ENCODE results near the gene UST. TPM values are rescaled to one million over a fixed set of nuclear protein-coding genes. Genes with fewer than 3 reads are reported as not detected.

The UST gene
- total RNA-seq, 1 donor from 2014 or later: 33.3 TPM

- Histone ChIP-seq H3K36me3 (peaks cover 6% of the 10 kb centered on the region), H3K4me3 (no peak overlapping the region), H4K20me1 (ENCODE audit: low read depth) (no peaks in the 10 kb centered on the region), H3K79me2 (ENCODE audit: low read depth) (no peaks in the 10 kb centered on the region), H3K4me1 (no peaks in the 10 kb centered on the region), H3K9me3 (ENCODE audit: low read depth) (no peaks in the 10 kb centered on the region), H3K27ac (no peak overlapping the region), H3K4me2 (no peak overlapping the region), H3K9ac (no peak overlapping the region), H3K27me3 (no peaks in the 10 kb centered on the region), H2AFZ (replicated peaks) (no peak overlapping the region), H3F3A (ENCODE audit: low read depth) (no peaks in the 10 kb centered on the region)
- H3K36me3 Mint-ChIP-seq: peaks cover 24% of the 10 kb centered on the region
- no peak for DNase-seq (ENCODE audit: low spot score)
- TF ChIP-seq, protein P1, sequence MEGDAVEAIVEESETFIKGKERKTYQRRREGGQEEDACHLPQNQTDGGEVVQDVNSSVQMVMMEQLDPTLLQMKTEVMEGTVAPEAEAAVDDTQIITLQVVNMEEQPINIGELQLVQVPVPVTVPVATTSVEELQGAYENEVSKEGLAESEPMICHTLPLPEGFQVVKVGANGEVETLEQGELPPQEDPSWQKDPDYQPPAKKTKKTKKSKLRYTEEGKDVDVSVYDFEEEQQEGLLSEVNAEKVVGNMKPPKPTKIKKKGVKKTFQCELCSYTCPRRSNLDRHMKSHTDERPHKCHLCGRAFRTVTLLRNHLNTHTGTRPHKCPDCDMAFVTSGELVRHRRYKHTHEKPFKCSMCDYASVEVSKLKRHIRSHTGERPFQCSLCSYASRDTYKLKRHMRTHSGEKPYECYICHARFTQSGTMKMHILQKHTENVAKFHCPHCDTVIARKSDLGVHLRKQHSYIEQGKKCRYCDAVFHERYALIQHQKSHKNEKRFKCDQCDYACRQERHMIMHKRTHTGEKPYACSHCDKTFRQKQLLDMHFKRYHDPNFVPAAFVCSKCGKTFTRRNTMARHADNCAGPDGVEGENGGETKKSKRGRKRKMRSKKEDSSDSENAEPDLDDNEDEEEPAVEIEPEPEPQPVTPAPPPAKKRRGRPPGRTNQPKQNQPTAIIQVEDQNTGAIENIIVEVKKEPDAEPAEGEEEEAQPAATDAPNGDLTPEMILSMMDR (IDR thresholded peaks at IDR 0.05): no peak
- no peak for TF ChIP-seq EZH2phosphoT487 (IDR thresholded peaks at IDR 0.05)
- TF ChIP-seq EZH2 (IDR thresholded peaks at IDR 0.05): no peak
- no peak overlapping the region for H3K4me3 Mint-ChIP-seq
- peaks cover 2% of the 10 kb centered on the region for H3K27me3 Mint-ChIP-seq (ENCODE audit: insufficient read depth, low read depth)
- no peak overlapping the region for H3K27ac Mint-ChIP-seq
- H3K4me1 Mint-ChIP-seq: no peaks in the 10 kb centered on the region
- H3K9me3 Mint-ChIP-seq: peaks cover 25% of the 10 kb centered on the region
Observed at GRCh38 chr6:148996815-148997214, 250.0 kb downstream of the UST start.

- Histone ChIP-seq H3K36me3 (peaks cover 6% of the 10 kb centered on the region), H3F3A (ENCODE audit: low read depth) (no peaks in the 10 kb centered on the region), H3K4me3 (no peak overlapping the region), H3K27me3 (no peaks in the 10 kb centered on the region), H3K9ac (no peak overlapping the region), H3K27ac (no peak overlapping the region), H3K4me2 (no peak overlapping the region), H4K20me1 (ENCODE audit: low read depth) (no peaks in the 10 kb centered on the region), H3K4me1 (no peaks in the 10 kb centered on the region), H3K9me3 (ENCODE audit: low read depth) (no peaks in the 10 kb centered on the region), H3K79me2 (ENCODE audit: low read depth) (no peaks in the 10 kb centered on the region), H2AFZ (replicated peaks) (no peak overlapping the region)
- Mint-ChIP-seq H3K9me3 (peaks cover 24% of the 10 kb centered on the region), H3K36me3 (peaks cover 22% of the 10 kb centered on the region), H3K4me1 (no peaks in the 10 kb centered on the region), H3K27me3 (ENCODE audit: insufficient read depth, low read depth) (peaks cover 2% of the 10 kb centered on the region), H3K27ac (no peak overlapping the region), H3K4me3 (no peak overlapping the region)
- DNase-seq (ENCODE audit: low spot score): no peak
- TF ChIP-seq, protein P1 (IDR thresholded peaks at IDR 0.05): no peak
- TF ChIP-seq EZH2phosphoT487 (IDR thresholded peaks at IDR 0.05) (no peak), EZH2 (IDR thresholded peaks at IDR 0.05) (no peak)
Observed at GRCh38 chr6:148997865-148998264, 251.0 kb downstream of the UST start.

- Mint-ChIP-seq H3K4me1 (no peaks in the 10 kb centered on the region), H3K27me3 (ENCODE audit: insufficient read depth, low read depth) (peaks cover 2% of the 10 kb centered on the region), H3K4me3 (no peak overlapping the region), H3K36me3 (peaks cover 17% of the 10 kb centered on the region), H3K27ac (no peak overlapping the region), H3K9me3 (peaks cover 23% of the 10 kb centered on the region)
- no peak for DNase-seq (ENCODE audit: low spot score)
- TF ChIP-seq EZH2 (IDR thresholded peaks at IDR 0.05): no peak
- TF ChIP-seq, protein P1 (IDR thresholded peaks at IDR 0.05): no peak
- no peak for TF ChIP-seq EZH2phosphoT487 (IDR thresholded peaks at IDR 0.05)
- H3K9me3 ChIP-seq (ENCODE audit: low read depth): no peaks in the 10 kb centered on the region
- H3K9ac ChIP-seq: no peak overlapping the region
- H3K27me3 ChIP-seq: no peaks in the 10 kb centered on the region
- peaks cover 6% of the 10 kb centered on the region for H3K36me3 ChIP-seq
- H3K4me1 ChIP-seq: no peaks in the 10 kb centered on the region
- no peak overlapping the region for H3K27ac ChIP-seq
- no peaks in the 10 kb centered on the region for H4K20me1 ChIP-seq (ENCODE audit: low read depth)
- H3F3A ChIP-seq (ENCODE audit: low read depth): no peaks in the 10 kb centered on the region
- no peak overlapping the region for H3K4me3 ChIP-seq
- no peak overlapping the region for H3K4me2 ChIP-seq
- no peak overlapping the region for H2AFZ ChIP-seq (replicated peaks)
- H3K79me2 ChIP-seq (ENCODE audit: low read depth): no peaks in the 10 kb centered on the region
Observed at GRCh38 chr6:148998704-148999103, 251.9 kb downstream of the UST start.
